ENCODE measurements around the gene KLK14.
A peak's percentile ranks its signal among the peaks of the same experiment; 100 is the strongest.

The KLK14 gene

GRCh38 chr19:51116736-51117286 lies 34.1 kb upstream of the KLK14 start:
- no peaks in the 10 kb centered on the region for H3K36me3 ChIP-seq
- H3K9me3 ChIP-seq, result no peaks in the 10 kb centered on the region
- no peak for TF ChIP-seq CTCF (IDR thresholded peaks at IDR 0.05; ENCODE audit: low read depth, low read length)
- H3K27me3 ChIP-seq, result peaks cover 66% of the 10 kb centered on the region
- no peak for DNase-seq
- no peak overlapping the region for H3K4me3 ChIP-seq (ENCODE audit: low read depth, low read length)
- no peaks in the 10 kb centered on the region for H3K4me1 ChIP-seq

GRCh38 chr19:51114087-51114729 lies 31.5 kb upstream of the KLK14 start:
- TF ChIP-seq CTCF (IDR thresholded peaks at IDR 0.05; ENCODE audit: low read depth, low read length), result no peak
- H3K4me1 ChIP-seq, result no peaks in the 10 kb centered on the region
- H3K4me3 ChIP-seq (ENCODE audit: low read depth, low read length), result no peak overlapping the region
- no peaks in the 10 kb centered on the region for H3K36me3 ChIP-seq
- H3K9me3 ChIP-seq, result no peaks in the 10 kb centered on the region
- DNase-seq, result no peak
- H3K27me3 ChIP-seq, result peaks cover 61% of the 10 kb centered on the region

- Histone ChIP-seq H3K36me3 (no peaks in the 10 kb centered on the region), H3K4me1 (no peaks in the 10 kb centered on the region), H3K9me3 (no peaks in the 10 kb centered on the region), H3K4me3 (ENCODE audit: low read depth, low read length) (no peak overlapping the region), H3K27me3 (peaks cover 43% of the 10 kb centered on the region)
- TF ChIP-seq CTCF (IDR thresholded peaks at IDR 0.05; ENCODE audit: low read depth, low read length), result peak; percentile 40
- DNase-seq, result no peak
Observed at GRCh38 chr19:51111606-51112005, 28.9 kb upstream of the KLK14 start.

GRCh38 chr19:51110666-51110971 lies 27.9 kb upstream of the KLK14 start:
- no peaks in the 10 kb centered on the region for H3K9me3 ChIP-seq
- no peak for TF ChIP-seq CTCF (IDR thresholded peaks at IDR 0.05; ENCODE audit: low read depth, low read length)
- peaks cover 33% of the 10 kb centered on the region for H3K27me3 ChIP-seq
- no peak overlapping the region for H3K4me3 ChIP-seq (ENCODE audit: low read depth, low read length)
- no peak for DNase-seq
- no peaks in the 10 kb centered on the region for H3K4me1 ChIP-seq
- no peaks in the 10 kb centered on the region for H3K36me3 ChIP-seq

GRCh38 chr19:51108805-51109146 lies 26.1 kb upstream of the KLK14 start:
- no peaks in the 10 kb centered on the region for H3K4me1 ChIP-seq
- no peak for DNase-seq
- peaks cover 19% of the 10 kb centered on the region for H3K27me3 ChIP-seq
- TF ChIP-seq CTCF (IDR thresholded peaks at IDR 0.05; ENCODE audit: low read depth, low read length), result no peak
- no peaks in the 10 kb centered on the region for H3K9me3 ChIP-seq
- peak overlapping the region; percentile 85 for H3K4me3 ChIP-seq (ENCODE audit: low read depth, low read length)
- no peaks in the 10 kb centered on the region for H3K36me3 ChIP-seq

- Histone ChIP-seq H3K4me1 (no peaks in the 10 kb centered on the region), H3K4me3 (ENCODE audit: low read depth, low read length) (peak within 1 kb of the TSS; percentile 85), H3K9me3 (no peaks in the 10 kb centered on the region), H3K36me3 (peaks cover under 1% of the 10 kb centered on the region; the same call in 1 of the 2 replicates), H3K27me3 (peaks cover 14% of the 10 kb centered on the region)
- DNase-seq, result peak; percentile 98
- TF ChIP-seq CTCF (IDR thresholded peaks at IDR 0.05; ENCODE audit: low read depth, low read length), result no peak
Observed at GRCh38 chr19:51108066-51108804, 25.5 kb upstream of the KLK14 start, which contains the start of gene CTU1. Gene CTU1 (minus strand): TSS chr19:51108409. CDS start chr19:51104569, 3,840 bp downstream.

All from BE2C (cell line).